ENCODE data around the gene HDHD3.

The HDHD3 gene

GRCh38 chr9:113340011-113340699, 36.6 kb downstream of the HDHD3 start, which contains the start of gene WDR31:
Gene WDR31 (minus strand): TSS chr9:113340275. CDS start chr9:113332022, 8,253 bp downstream.
- no peak within 1 kb of the TSS for H3K27ac ChIP-seq (ENCODE audit: low read depth, low read length)
- H3K4me3 ChIP-seq (ENCODE audit: low read depth in 1 of 2, low read length in 2 of 2), result peak within 1 kb of the TSS; percentile 80 to 83
- no peaks in the 10 kb centered on the region for H3K27me3 ChIP-seq (ENCODE audit: control insufficient read depth in 1 of 2, insufficient read depth in 2 of 2, low read length in 2 of 2)
- H3K9ac ChIP-seq (ENCODE audit: low read depth in 1 of 2, low read length in 2 of 2), result peak within 1 kb of the TSS; percentile 38 to 68
- H3K4me1 ChIP-seq (ENCODE audit: control insufficient read depth in 1 of 2, insufficient read depth in 2 of 2, low read length in 2 of 2), result peaks cover 7 to 15% of the 10 kb centered on the region in 2 donors
- no peaks in the 10 kb centered on the region for H3K36me3 ChIP-seq (ENCODE audit: control insufficient read depth in 1 of 2, insufficient read depth in 2 of 2, low read length in 2 of 2)
- H3K9me3 ChIP-seq (ENCODE audit: control insufficient read depth in 1 of 2, low read length in 2 of 2), result no peaks in the 10 kb centered on the region

DNA sequence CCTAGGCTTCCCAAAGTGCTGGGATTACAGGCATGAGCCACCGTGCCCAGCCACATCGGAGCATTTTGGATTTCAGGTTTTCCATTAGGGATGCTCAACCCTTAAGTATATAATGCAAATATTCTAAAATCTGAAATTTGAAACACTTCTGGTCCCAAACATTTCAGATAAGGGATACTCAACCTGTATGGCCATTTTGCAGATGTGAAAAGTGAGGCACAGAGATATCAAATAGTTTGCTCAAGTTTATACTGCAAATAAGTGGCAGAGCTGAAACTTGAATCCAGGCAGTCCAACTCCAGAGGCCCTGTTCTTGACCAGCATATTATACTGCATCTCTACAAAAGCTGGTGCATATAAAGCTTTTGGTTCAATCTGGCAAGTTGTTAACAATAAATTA, 39.1 kb downstream of the HDHD3 start:
- no peaks in the 10 kb centered on the region for H3K27me3 ChIP-seq (ENCODE audit: control insufficient read depth in 1 of 2, insufficient read depth in 2 of 2, low read length in 2 of 2)
- peaks cover 5 to 12% of the 10 kb centered on the region in 2 donors for H3K4me1 ChIP-seq (ENCODE audit: control insufficient read depth in 1 of 2, insufficient read depth in 2 of 2, low read length in 2 of 2)
- H3K9me3 ChIP-seq (ENCODE audit: control insufficient read depth in 1 of 2, low read length in 2 of 2), result no peaks in the 10 kb centered on the region
- H3K4me3 ChIP-seq (ENCODE audit: low read depth in 1 of 2, low read length in 2 of 2), result no peak overlapping the region
- H3K36me3 ChIP-seq (ENCODE audit: control insufficient read depth in 1 of 2, insufficient read depth in 2 of 2, low read length in 2 of 2), result no peaks in the 10 kb centered on the region
- H3K9ac ChIP-seq (ENCODE audit: low read depth in 1 of 2, low read length in 2 of 2), result no peak overlapping the region
- H3K27ac ChIP-seq (ENCODE audit: low read depth, low read length), result no peak overlapping the region

DNA sequence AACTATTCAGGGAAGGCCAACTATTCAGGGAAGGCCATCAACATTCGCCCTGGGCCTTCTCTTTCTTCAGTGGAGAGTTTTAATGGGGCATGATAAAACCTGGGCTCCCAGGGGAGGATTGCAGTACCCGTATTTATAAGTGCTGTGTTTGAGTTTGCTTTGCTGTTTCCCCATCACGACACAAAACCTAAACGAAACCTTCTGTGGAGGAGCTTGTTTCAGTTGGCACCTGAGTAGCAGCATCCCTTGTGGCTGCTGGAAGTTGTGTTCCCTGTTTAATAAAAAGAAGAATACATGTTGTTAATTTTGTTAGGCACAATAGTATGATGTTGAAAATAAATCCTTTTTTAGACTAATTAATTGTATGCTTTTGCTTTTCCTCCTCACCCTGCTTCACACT, 45.0 kb downstream of the HDHD3 start:
- H3K4me3 ChIP-seq (ENCODE audit: low read depth in 1 of 2, low read length in 2 of 2), result no peak overlapping the region
- no peak overlapping the region for H3K9ac ChIP-seq (ENCODE audit: low read depth in 1 of 2, low read length in 2 of 2)
- H3K27me3 ChIP-seq (ENCODE audit: control insufficient read depth in 1 of 2, insufficient read depth in 2 of 2, low read length in 2 of 2), result no peaks in the 10 kb centered on the region
- H3K4me1 ChIP-seq (ENCODE audit: control insufficient read depth in 1 of 2, insufficient read depth in 2 of 2, low read length in 2 of 2), result peaks cover 0 to 10% of the 10 kb centered on the region in 2 donors
- H3K9me3 ChIP-seq (ENCODE audit: control insufficient read depth in 1 of 2, low read length in 2 of 2), result no peaks in the 10 kb centered on the region
- H3K36me3 ChIP-seq (ENCODE audit: control insufficient read depth in 1 of 2, insufficient read depth in 2 of 2, low read length in 2 of 2), result peaks cover 0 to 4% of the 10 kb centered on the region in 2 donors
- H3K27ac ChIP-seq (ENCODE audit: low read depth, low read length), result no peak overlapping the region

- H3K9ac ChIP-seq (ENCODE audit: low read depth in 1 of 2, low read length in 2 of 2), result no peak overlapping the region
- no peaks in the 10 kb centered on the region for H3K27me3 ChIP-seq (ENCODE audit: control insufficient read depth in 1 of 2, insufficient read depth in 2 of 2, low read length in 2 of 2)
- H3K4me3 ChIP-seq (ENCODE audit: low read depth in 1 of 2, low read length in 2 of 2), result no peak overlapping the region
- H3K9me3 ChIP-seq (ENCODE audit: control insufficient read depth in 1 of 2, low read length in 2 of 2), result no peaks in the 10 kb centered on the region
- H3K4me1 ChIP-seq (ENCODE audit: control insufficient read depth in 1 of 2, insufficient read depth in 2 of 2, low read length in 2 of 2), result peaks cover 0 to 10% of the 10 kb centered on the region in 2 donors
- no peak overlapping the region for H3K27ac ChIP-seq (ENCODE audit: low read depth, low read length)
- peaks cover 0 to 4% of the 10 kb centered on the region in 2 donors for H3K36me3 ChIP-seq (ENCODE audit: control insufficient read depth in 1 of 2, insufficient read depth in 2 of 2, low read length in 2 of 2)
Observed at GRCh38 chr9:113328045-113328782, 48.6 kb downstream of the HDHD3 start.

- Histone ChIP-seq H3K4me1 (ENCODE audit: control insufficient read depth in 1 of 2, insufficient read depth in 2 of 2, low read length in 2 of 2) (peaks cover 0 to 10% of the 10 kb centered on the region in 2 donors), H3K36me3 (ENCODE audit: control insufficient read depth in 1 of 2, insufficient read depth in 2 of 2, low read length in 2 of 2) (no peaks in the 10 kb centered on the region), H3K27me3 (ENCODE audit: control insufficient read depth in 1 of 2, insufficient read depth in 2 of 2, low read length in 2 of 2) (no peaks in the 10 kb centered on the region), H3K9me3 (ENCODE audit: control insufficient read depth in 1 of 2, low read length in 2 of 2) (no peaks in the 10 kb centered on the region), H3K9ac (ENCODE audit: low read depth in 1 of 2, low read length in 2 of 2) (no peak overlapping the region), H3K4me3 (ENCODE audit: low read depth in 1 of 2, low read length in 2 of 2) (no peak overlapping the region), H3K27ac (ENCODE audit: low read depth, low read length) (no peak overlapping the region)
Observed at GRCh38 chr9:113326230-113326629, 50.6 kb downstream of the HDHD3 start.
